ENCODE measurements around the gene GDNF.

Gene GDNF

DNA sequence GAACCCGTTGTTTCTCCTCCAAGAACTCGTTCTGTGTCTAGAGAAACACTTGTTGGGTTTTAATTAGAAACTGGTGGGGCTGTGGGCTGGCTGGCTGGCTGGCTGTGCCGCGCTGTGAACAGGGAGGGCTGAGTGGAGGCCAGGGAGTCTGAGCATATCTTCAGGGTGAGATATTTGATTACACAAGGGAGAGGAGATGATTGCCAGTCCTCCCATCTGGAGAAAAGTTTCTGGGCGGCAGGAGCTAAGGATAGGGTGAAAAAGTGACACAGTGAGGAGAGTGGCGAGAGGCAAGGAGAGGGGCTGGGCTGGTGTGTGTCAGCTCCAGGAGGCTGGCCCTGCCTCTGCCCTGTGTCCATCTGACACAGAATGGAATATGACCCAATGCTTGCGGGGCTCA, 63.0 kb downstream of the GDNF start:
- no peak for TF ChIP-seq TAF1 (IDR thresholded peaks at IDR 0.05; ENCODE audit: borderline replicate concordance, insufficient read depth, low read length)
- TF ChIP-seq SIN3A (IDR thresholded peaks at IDR 0.05; ENCODE audit: borderline replicate concordance, insufficient read depth, low read length), result no peak
- no peak for TF ChIP-seq FOXP2 (optimal IDR thresholded peaks at IDR 0.05; ENCODE audit: borderline replicate concordance, extremely low read depth, extremely low read length, insufficient read depth)
- TF ChIP-seq, protein P1, sequence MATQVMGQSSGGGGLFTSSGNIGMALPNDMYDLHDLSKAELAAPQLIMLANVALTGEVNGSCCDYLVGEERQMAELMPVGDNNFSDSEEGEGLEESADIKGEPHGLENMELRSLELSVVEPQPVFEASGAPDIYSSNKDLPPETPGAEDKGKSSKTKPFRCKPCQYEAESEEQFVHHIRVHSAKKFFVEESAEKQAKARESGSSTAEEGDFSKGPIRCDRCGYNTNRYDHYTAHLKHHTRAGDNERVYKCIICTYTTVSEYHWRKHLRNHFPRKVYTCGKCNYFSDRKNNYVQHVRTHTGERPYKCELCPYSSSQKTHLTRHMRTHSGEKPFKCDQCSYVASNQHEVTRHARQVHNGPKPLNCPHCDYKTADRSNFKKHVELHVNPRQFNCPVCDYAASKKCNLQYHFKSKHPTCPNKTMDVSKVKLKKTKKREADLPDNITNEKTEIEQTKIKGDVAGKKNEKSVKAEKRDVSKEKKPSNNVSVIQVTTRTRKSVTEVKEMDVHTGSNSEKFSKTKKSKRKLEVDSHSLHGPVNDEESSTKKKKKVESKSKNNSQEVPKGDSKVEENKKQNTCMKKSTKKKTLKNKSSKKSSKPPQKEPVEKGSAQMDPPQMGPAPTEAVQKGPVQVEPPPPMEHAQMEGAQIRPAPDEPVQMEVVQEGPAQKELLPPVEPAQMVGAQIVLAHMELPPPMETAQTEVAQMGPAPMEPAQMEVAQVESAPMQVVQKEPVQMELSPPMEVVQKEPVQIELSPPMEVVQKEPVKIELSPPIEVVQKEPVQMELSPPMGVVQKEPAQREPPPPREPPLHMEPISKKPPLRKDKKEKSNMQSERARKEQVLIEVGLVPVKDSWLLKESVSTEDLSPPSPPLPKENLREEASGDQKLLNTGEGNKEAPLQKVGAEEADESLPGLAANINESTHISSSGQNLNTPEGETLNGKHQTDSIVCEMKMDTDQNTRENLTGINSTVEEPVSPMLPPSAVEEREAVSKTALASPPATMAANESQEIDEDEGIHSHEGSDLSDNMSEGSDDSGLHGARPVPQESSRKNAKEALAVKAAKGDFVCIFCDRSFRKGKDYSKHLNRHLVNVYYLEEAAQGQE (IDR thresholded peaks at IDR 0.05; ENCODE audit: insufficient read depth in 1 of 2, low read depth in 2 of 2, low read length in 2 of 2), result no peak

DNA sequence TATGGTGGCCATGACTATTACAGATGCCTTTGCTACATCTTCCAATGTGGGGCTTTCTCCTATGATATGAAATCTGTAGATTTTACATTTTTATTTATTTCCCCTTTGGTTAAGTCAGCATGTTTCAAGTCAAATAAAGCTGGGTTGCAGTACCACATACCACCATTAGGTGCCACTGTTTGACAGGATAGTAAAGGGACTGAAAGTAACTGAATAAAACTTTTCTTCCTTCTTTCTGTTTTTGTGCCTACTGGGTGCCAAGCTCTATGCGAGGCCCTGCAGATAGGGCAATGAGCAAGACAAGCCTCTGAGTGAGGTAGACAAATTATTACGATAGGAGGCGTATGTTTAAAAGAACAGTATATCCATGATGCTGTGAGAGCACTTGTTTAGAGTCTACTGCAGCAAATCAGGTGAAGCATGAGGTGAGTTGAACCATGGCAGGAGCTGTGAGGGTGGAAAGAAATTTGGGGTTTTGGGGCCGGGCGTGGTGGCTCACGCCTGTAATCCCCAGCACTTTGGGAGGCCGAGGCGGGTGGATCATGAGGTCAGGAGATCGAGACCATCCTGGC, 64.8 kb downstream of the GDNF start:
- TF ChIP-seq, protein P1 (IDR thresholded peaks at IDR 0.05; ENCODE audit: insufficient read depth in 1 of 2, low read depth in 2 of 2, low read length in 2 of 2), result no peak
- TF ChIP-seq FOXP2 (optimal IDR thresholded peaks at IDR 0.05; ENCODE audit: borderline replicate concordance, extremely low read depth, extremely low read length, insufficient read depth) (no peak), SIN3A (IDR thresholded peaks at IDR 0.05; ENCODE audit: borderline replicate concordance, insufficient read depth, low read length) (no peak), POLR2AphosphoS5 (IDR thresholded peaks at IDR 0.05; ENCODE audit: low read depth, low read length) (no peak), TAF1 (IDR thresholded peaks at IDR 0.05; ENCODE audit: borderline replicate concordance, insufficient read depth, low read length) (no peak)

DNA sequence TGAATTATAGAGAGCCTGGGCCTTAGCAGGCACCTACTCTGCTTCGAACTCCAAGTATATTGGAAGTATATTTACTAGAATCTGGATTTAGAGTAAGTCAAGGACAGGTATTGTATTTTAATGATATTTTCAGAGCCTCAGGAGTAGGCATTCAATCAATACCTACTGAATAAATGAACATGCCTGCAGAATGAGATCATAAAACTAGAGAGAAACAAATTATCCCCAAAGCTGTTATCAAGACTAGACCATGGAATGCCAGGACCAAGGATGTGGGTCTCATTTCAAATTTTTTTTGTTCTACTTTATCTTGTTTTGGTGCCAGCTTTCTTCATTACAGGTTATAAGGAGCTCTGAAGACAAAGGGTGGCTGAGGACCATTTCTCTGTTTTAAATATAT, 66.0 kb downstream of the GDNF start:
- TF ChIP-seq SIN3A (IDR thresholded peaks at IDR 0.05; ENCODE audit: borderline replicate concordance, insufficient read depth, low read length) (no peak), POLR2AphosphoS5 (IDR thresholded peaks at IDR 0.05; ENCODE audit: low read depth, low read length) (no peak), FOXP2 (optimal IDR thresholded peaks at IDR 0.05; ENCODE audit: borderline replicate concordance, extremely low read depth, extremely low read length, insufficient read depth) (no peak), TAF1 (IDR thresholded peaks at IDR 0.05; ENCODE audit: borderline replicate concordance, insufficient read depth, low read length) (no peak)
- TF ChIP-seq, protein P1 (IDR thresholded peaks at IDR 0.05; ENCODE audit: insufficient read depth in 1 of 2, low read depth in 2 of 2, low read length in 2 of 2), result no peak

DNA sequence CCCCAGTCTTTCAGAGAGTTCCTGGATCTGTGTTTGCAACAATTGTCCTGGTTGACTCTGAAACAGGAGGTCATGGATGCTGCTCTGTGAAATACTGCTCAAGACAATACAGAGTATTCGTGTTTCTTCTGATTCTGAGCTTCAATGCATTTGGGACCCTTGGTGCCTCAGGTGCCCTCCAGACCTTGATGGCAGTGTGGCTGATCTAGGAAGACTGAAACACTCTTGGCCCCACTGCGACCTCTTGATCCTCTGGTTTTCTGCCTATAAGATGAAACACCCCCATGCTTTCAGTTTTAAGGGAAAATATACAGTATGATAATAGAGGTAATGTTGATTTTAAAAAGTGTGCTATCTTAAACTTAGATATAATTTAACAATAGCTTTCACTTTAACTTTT, 67.6 kb downstream of the GDNF start:
- TF ChIP-seq TAF1 (IDR thresholded peaks at IDR 0.05; ENCODE audit: borderline replicate concordance, insufficient read depth, low read length), result no peak
- no peak for TF ChIP-seq POLR2AphosphoS5 (IDR thresholded peaks at IDR 0.05; ENCODE audit: low read depth, low read length)
- TF ChIP-seq, protein P1 (IDR thresholded peaks at IDR 0.05; ENCODE audit: insufficient read depth in 1 of 2, low read depth in 2 of 2, low read length in 2 of 2), result no peak

DNA sequence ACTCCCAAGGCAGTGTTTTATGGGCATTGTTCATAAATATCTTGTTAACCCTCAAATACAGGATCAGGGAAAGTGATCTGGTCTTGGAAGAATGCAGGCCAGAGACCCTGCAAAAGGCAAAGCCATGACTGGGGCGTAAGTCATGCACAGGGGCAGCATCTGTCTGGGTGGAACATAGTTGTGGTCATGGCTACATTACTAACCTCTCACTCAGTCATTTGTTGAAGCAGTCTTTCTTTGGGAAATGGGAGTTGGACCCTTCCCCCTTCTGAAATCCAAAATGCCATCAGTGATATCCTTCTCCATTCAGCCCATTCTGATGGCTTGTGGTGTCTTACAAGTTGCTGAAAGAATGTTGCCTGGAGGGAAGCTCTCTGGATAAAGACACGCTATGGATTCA, 68.1 kb downstream of the GDNF start:
- no peak for TF ChIP-seq FOXP2 (optimal IDR thresholded peaks at IDR 0.05; ENCODE audit: borderline replicate concordance, extremely low read depth, extremely low read length, insufficient read depth)
- TF ChIP-seq TAF1 (IDR thresholded peaks at IDR 0.05; ENCODE audit: borderline replicate concordance, insufficient read depth, low read length), result no peak
- TF ChIP-seq SIN3A (IDR thresholded peaks at IDR 0.05; ENCODE audit: borderline replicate concordance, insufficient read depth, low read length), result no peak
- no peak for TF ChIP-seq POLR2AphosphoS5 (IDR thresholded peaks at IDR 0.05; ENCODE audit: low read depth, low read length)
- TF ChIP-seq, protein P1 (IDR thresholded peaks at IDR 0.05; ENCODE audit: insufficient read depth in 1 of 2, low read depth in 2 of 2, low read length in 2 of 2), result no peak
